ENCODE data around the gene ANKRD30A. TPM values are rescaled to one million over a fixed set of nuclear protein-coding genes. Genes with fewer than 3 reads are reported as not detected.
"Not testable (repeated sequence)": the region's sequence is repeated elsewhere in the genome, so short reads cannot be mapped to it uniquely, and the experiment has no call there.

Gene ANKRD30A, protein sequence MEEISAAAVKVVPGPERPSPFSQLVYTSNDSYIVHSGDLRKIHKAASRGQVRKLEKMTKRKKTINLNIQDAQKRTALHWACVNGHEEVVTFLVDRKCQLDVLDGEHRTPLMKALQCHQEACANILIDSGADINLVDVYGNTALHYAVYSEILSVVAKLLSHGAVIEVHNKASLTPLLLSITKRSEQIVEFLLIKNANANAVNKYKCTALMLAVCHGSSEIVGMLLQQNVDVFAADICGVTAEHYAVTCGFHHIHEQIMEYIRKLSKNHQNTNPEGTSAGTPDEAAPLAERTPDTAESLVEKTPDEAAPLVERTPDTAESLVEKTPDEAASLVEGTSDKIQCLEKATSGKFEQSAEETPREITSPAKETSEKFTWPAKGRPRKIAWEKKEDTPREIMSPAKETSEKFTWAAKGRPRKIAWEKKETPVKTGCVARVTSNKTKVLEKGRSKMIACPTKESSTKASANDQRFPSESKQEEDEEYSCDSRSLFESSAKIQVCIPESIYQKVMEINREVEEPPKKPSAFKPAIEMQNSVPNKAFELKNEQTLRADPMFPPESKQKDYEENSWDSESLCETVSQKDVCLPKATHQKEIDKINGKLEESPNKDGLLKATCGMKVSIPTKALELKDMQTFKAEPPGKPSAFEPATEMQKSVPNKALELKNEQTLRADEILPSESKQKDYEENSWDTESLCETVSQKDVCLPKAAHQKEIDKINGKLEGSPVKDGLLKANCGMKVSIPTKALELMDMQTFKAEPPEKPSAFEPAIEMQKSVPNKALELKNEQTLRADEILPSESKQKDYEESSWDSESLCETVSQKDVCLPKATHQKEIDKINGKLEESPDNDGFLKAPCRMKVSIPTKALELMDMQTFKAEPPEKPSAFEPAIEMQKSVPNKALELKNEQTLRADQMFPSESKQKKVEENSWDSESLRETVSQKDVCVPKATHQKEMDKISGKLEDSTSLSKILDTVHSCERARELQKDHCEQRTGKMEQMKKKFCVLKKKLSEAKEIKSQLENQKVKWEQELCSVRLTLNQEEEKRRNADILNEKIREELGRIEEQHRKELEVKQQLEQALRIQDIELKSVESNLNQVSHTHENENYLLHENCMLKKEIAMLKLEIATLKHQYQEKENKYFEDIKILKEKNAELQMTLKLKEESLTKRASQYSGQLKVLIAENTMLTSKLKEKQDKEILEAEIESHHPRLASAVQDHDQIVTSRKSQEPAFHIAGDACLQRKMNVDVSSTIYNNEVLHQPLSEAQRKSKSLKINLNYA (N-terminal part only)
- total RNA-seq = not detected in 2 replicates

DNA sequence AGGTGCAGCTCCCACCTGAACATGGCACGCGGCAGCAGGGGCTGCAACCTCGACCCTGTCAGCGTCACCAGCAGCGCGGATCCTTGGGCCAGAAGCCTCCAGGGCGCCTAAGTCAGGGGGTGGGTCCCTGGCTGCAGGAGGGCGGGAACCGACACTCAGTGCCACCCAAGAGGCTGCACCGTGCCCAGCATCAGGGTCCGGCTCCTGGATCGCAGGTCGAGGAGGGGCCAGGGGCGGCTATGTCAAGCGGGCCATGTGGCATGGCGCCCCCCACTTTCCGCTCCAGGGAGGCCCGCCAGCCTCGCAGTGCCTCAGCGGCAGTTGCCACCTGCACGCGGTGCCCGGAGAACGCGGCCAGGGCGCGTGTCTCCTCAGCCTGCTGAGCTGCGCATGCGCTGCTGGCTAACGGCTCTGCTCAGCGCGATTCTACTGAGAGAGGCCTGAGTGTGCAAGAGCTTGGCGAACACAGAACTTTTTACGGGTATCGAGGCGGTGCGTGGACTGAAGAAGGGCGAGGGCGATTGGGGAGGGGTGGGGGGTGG lies at the start of gene ANKRD30A:
ANKRD30A (plus strand) TSS at position 408 of the 542 bp plus-strand sequence. CDS start 190 bp downstream, outside the sequence.
- no peak for DNase-seq (ENCODE audit: low read depth, low spot score)

DNA sequence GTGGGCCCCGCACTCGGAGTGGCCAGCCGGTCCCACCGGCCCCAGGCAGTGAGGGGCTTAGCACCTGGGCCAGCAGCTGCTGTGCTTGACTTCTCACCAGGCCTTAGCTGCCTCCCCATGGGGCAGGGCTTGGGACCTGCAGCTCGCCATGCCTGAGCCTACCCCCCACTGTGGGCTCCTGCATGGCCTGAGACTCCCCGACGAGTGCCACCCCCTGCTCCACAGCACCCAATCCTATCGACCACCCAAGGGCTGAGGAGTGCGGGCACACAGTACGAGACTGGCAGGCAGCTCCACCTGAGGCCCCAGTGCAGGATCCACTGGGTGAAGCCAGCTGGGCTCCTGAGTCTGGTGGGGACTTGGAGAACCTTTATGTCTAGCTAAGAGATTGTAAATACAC lies 49.3 kb upstream of the ANKRD30A start:
- not testable (repeated sequence) for DNase-seq (ENCODE audit: low read depth, low spot score)

DNA sequence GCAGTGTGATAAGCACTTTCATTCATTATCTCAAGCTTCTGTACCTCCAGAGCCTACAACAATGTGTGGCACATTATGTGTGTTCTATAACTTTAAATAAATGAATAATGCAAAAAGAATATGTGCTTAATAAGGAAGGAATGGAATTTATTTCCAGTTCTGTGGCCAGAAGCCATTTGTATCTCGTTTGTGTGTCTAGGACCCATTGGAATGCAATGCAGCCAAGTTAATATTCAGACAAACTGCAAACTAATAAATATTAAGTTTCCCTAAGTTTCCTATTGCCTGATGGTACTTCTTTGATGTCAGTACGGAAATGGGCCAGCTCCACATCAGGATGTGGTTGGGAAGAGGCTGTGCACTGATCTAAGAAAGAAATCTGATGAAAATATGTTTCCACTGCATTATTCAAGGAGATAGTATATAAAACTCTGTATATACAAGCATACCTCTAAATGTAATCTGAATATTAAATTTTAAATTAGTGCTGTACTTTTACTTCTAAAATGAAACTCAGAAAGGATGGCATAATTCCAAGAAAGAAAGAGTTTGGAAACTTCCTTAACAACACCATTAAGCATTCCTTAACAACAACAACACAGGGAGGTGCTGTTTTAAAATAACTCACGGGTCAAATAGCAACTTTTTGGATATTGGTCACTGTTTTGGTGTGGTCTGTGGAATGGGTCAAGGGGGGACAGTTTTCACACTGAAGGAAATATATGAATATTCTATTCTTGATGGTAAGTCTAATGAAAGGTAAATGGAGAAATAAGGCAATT lies 29.4 kb upstream of the ANKRD30A start:
- DNase-seq (ENCODE audit: low read depth, low spot score) = no peak

DNA sequence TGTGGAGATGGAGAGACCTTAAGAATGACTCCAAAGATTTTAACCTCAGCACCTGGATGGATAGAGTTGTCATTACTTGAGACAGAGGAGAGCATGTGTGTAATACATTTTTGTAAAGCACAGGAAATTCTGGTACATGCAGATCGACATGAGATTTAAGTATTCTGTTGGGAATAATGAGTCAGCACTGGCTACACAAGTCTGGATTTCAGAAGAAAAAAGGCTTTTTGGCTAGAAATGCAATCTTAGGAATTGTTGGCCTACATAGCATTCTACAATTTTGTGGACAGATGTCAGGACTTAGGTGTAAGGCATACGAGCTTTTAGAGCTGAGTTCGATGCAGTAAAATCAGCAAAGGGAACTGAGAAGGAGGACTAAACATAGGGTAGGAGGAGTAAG lies 24.1 kb upstream of the ANKRD30A start:
- DNase-seq (ENCODE audit: low read depth, low spot score) = no peak

DNA sequence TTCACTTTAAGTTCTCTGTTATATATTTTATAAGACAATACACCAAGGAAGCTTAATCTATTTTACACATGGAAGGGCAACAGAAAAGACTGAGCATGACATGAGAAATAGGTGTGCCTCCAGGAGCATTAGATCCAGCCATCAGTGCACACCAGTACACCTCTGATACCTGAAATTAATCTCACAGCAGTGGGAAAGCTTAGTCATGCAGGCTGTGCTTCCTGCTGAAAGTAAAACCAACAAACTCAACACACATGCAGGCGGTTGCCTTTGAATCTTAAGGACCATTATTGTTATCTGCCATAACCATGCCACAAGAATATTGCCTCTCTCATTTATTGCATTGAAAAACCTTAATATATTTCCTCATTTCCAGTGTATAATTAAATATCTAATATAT lies 16.4 kb upstream of the ANKRD30A start:
- no peak for DNase-seq (ENCODE audit: low read depth, low spot score)

DNA sequence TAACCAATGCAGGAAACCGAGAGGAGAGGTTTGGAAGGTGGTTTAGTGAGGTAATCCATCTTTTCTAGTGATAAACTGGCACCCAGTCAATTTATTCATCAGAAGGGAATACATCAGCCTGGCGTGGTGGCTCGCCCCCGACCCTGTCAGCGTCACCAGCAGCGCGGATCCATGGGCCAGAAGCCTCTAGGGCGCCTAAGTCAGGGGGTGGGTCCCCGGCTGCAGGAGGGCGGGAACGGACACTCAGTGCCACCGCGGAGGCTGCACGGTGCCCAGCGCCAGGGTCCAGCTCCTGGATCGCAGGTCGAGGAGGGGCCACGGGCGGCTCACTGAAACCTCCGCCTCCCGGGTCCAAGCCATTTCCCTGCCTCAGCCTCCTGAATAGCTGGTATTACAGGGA lies 866 bp upstream of the ANKRD30A start:
- no peak for DNase-seq (ENCODE audit: low read depth, low spot score)

DNA sequence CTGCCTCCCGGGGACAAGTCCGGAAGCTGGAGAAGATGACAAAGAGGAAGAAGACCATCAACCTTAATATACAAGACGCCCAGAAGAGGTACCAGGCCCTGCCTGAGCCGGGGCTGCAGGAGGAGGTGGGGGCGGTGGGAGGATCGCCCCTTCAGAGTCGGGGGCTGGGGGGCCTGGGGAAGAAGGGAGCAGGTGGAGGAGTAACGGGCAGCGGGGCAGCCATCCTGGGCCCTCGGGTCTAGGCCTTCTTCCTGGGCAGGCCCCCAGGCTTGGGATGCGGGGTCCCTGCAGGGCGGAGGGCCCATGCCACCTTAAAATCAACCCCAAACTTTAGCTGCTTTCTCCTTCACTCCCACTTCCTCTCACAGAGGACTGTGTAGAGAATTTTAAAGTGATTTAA lies 523 bp downstream of the ANKRD30A start:
- no peak for DNase-seq (ENCODE audit: low read depth, low spot score)

DNA sequence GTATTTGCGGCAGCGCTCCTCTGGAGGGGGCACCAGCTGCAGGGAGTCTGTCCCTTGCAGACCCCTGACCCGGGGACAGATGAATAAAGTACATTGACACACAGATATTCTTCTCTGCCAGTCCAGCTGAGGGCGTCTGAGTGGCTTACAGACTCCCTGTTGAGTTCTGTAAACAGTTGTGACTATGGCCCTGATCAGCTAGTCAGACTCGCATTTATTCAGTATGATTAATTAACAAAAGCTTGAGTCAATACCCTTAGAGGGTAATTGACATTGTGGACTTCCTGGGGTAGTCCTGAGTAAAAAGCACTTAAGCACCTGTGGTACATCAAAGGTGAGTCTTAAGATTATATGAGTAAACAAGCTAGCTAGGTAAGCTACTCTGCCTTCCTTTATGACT lies 21.0 kb downstream of the ANKRD30A start:
- DNase-seq (ENCODE audit: low read depth, low spot score) = no peak

DNA sequence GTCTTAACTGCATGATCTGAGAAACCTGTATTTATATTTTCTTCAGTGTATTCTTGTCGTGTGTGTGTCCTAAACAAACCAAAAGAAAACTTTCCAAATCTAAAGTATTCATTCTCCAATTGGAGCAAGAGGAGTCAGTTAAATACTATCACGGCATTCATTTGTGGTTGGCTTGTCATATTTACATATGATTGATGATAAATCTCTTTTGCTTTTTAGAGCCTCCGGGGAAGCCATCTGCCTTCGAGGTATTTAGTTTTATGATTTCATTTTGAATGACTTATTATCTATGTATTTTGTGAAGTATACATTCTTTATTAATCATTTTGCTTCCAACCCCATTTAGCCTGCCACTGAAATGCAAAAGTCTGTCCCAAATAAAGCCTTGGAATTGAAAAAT lies 37.0 kb downstream of the ANKRD30A start:
- DNase-seq (ENCODE audit: low read depth, low spot score) = not testable (repeated sequence)

DNA sequence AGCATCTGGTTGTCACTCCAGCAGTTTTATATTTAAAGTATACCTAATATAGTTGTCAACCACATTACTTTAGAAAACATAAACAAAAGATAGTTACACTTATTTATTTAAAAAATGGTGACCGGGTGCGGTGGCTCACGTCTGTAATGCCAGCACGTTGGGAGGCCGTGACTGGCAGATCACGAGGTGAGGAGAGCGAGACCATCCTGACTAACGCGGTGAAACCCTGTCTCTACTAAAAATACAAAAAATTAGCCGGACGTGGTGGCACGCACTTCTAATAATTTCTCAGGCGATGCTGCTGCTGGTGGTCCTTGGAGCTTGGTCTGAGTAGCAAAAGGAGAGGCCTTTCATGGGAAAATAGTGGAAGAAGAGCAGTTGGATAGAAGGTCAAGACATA lies 46.5 kb downstream of the ANKRD30A start:
- not testable (repeated sequence) for DNase-seq (ENCODE audit: low read depth, low spot score)

DNA sequence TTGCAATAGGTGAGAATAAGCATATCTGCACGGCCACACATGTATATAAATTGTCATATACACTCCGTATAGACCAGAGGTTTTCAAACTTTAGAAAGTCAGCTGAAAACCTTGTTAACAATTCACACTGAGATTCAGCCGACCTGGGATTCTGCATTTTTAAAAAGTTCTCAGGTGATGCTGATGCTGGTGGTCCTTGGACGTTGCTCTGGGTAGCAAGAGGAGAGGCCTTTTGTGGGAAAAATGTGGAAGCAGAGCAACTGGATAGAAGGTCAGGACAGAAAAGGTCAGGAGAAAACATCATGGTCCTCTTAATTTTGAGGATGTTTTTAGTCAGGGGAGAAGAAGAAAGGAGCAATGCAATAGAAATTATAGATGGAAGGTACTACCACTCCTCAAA lies 52.9 kb downstream of the ANKRD30A start:
- DNase-seq (ENCODE audit: low read depth, low spot score) = not testable (repeated sequence)

DNA sequence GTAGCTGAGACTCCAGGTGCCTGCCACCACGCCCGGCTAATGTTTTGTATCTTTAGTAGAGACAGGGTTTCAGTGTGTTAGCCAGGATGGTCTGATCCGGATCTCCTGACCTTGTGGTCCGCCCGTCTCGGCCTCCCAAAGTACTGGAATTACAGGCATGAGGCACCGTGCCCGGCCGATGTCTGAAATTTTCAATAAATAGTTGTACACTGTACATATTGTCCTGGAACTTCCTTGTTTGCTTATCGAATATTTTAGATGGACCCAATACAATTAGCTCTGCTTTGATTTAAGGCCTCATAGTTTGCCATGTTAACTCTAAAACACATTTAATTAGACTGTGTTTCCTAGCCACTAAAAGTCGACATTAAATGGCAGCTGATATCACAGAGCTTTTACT lies 57.3 kb downstream of the ANKRD30A start:
- DNase-seq (ENCODE audit: low read depth, low spot score) = not testable (repeated sequence)

DNA sequence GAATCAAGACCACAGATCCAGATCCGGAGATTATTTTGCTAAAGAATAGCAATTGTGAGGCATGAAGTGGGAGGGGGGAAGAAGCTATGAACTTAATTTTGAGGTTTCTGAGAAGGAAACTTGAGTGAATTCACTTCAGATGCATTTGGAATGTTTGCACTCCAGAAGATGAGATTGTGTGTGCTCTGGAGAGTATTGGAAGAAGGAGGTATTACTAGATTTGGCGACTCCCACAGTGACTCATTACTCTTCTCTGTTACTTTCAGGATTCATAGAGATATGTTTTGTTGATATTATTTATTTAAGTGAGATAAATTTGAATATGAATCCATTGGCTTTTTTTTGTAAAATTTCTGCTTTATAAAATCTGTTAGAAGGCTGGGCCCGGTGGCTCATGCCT lies 80.7 kb downstream of the ANKRD30A start:
- DNase-seq (ENCODE audit: low read depth, low spot score) = no peak

DNA sequence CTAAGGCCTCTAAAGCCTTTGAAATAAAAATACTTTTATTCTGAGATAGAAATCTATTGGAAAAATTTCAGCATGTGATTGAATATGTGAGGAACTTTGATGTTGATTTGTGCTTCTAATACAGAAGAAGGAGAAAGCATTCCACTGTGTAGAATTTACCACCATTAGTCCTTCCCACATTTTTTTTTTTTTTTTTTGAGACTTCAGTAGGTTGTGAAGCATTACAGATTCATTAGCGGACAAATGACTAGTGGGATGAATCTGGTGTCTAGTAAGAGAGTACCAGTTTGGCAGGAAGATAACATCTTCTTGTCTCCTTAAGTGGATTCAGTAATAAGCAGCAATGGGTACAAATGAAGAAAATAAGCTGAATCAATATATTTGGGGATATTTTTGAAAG lies 95.5 kb downstream of the ANKRD30A start:
- no peak for DNase-seq (ENCODE audit: low read depth, low spot score)

DNA sequence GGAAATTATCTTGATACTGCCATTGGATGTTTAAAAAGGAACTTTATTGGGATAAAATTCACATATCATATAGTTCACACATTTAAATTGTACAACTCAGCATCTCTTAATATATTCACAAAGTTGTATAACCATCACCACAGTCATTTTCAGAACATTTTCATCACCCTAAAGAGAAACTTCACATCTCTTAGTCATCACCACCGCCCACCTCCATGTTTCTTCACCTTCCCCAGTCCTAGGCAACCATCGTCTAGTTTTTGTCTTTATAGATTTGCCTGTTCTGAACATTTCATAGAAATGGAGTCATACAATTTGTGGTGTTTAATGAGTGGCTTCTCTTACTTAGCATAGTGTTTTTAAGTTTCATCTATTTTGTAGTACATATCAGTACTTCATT lies 96.6 kb downstream of the ANKRD30A start:
- no peak for DNase-seq (ENCODE audit: low read depth, low spot score)

DNA sequence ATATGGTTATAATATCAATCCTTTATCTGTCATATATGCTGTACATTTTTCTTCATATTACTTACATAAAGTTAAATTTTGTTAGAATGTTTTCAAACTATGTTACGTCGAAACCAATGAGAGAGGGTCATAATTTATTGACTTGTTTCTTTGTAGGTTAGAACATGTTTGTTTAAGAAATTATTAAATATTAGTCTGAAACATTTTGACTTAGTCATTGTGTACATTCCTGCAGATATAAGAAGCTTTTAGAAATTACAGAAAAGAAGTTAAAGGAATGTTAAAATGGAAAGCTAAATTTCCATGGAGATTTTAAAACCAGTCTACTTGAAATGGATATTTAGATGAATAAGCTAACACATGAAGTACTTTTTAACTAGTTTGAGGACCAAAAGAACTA lies 99.8 kb downstream of the ANKRD30A start:
- no peak for DNase-seq (ENCODE audit: low read depth, low spot score)

DNA sequence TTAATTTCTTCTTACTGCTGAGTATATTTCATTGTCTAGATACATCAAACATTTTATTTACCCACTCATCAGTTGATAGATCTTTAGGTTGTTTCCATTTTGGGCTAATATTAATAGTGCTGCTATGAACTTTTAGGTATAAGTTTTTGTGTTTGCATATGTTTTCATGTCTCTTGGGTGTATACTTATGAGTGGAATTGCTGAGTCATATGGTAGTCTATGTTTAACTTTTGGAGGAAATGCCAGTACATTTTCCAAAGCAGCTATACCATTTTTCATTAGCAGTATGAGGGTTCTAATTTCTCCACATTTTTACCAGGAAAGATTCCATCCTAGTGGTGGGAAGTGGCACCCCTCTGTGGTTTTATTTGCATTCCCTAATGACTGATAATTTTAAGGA lies 101.1 kb downstream of the ANKRD30A start:
- no peak for DNase-seq (ENCODE audit: low read depth, low spot score)

DNA sequence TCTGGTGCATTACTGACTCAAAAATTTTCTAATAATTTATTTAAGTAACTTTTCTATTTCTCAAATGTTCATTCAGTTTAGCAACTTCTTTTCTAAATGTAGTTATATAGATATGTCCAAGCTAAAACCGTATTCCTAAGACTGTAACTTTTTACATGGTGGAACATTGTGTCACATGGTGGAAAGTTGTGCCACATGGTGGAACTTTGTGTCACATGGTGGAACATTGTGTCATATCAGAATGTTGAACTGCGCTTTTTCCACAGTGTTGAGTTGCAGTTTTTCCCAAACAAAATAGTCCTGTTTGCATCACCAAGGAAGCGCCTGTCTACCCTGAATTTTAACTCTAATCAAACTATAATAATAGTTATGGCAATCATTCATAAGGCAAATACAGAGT lies 109.3 kb downstream of the ANKRD30A start:
- DNase-seq (ENCODE audit: low read depth, low spot score) = no peak

DNA sequence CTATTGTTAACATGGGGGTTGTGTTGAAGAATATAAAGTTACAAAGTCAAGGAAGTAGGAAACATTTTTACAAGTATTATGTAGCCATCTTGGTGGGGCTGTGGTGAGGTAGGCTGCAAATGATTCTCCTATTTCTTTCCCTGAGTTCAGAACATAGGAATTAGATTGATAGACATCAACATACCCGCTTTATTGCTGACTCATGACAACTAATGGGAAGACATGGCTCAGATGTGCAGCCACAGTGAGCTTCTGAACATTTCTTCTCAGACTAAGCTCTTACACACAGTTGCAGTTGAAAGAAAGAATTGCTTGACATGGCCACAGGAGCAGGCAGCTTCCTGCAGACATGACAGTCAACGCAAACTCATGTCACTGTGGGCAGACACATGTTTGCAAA lies 110.7 kb downstream of the ANKRD30A start:
- DNase-seq (ENCODE audit: low read depth, low spot score) = no peak

DNA sequence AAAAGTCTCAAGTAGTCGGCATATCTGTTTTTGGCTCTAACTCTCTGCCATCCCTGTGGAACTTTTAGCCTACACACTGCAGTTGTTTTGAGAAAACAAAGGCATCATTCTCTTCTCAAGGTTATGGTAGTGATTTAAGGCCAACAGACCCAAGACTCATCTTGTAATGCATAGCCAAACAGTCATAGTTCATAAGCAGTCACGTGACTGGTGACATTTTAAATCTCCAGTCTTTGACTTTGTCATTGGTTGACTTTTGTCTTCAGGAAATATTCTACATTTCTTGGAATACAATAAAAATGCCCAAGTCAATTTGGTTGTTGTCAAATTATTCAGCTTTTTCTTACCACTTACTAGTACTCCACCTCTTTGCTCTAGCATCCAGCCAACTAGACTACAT lies 114.8 kb downstream of the ANKRD30A start:
- no peak for DNase-seq (ENCODE audit: low read depth, low spot score)

DNA sequence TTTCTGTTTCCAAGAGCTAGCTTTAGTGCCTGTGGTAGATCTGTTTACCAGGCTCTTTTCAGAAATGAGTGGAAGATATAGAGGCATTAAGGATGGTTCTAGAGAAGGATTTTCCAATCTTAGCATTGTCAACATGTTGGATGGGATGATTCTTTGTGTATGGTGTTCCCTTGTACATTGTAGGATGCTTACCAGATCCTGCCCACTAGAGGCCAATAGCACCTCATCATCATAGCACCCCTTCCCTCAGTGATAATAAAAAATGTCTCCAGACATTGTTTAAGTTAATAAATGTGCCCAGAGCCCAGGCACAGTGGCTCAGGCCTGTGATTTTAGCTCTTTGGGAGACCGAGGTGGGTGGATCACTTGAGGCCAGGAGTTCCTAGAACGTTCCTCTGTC lies 121.2 kb downstream of the ANKRD30A start:
- no peak for DNase-seq (ENCODE audit: low read depth, low spot score)

All from pulmonary artery endothelial cell (primary cell).